Mucosa of stomach (tissue), 1 donor: ENCODE measurements around the gene PARP9.

Experiments
- H3K27me3 ChIP-seq: one replicate; pipeline ENCODE4 v1.7.0; 2013; ENCODE audit warnings: mild to moderate bottlenecking, low read length; ENCODE audit not compliant: control insufficient read depth, insufficient read depth
- H3K36me3 ChIP-seq: one replicate; pipeline ENCODE4 v1.7.0; 2013; ENCODE audit warnings: low read length; ENCODE audit not compliant: control insufficient read depth, insufficient read depth
- H3K4me1 ChIP-seq: one replicate; pipeline ENCODE4 v1.7.0; 2013; ENCODE audit warnings: mild to moderate bottlenecking, low read length; ENCODE audit not compliant: control insufficient read depth, insufficient read depth
- H3K4me3 ChIP-seq: one replicate; pipeline ENCODE4 v1.7.0; 2013; ENCODE audit warnings: low read length
- H3K9ac ChIP-seq: one replicate; pipeline ENCODE4 v1.7.0; 2013; ENCODE audit warnings: mild to moderate bottlenecking, low read length, moderate library complexity
- H3K9me3 ChIP-seq: one replicate; pipeline ENCODE4 v1.7.0; 2013; ENCODE audit warnings: mild to moderate bottlenecking, low read length, moderate library complexity; ENCODE audit not compliant: control insufficient read depth
- donor health status: Pancreatic carcinoma.

Gene PARP9

DNA sequence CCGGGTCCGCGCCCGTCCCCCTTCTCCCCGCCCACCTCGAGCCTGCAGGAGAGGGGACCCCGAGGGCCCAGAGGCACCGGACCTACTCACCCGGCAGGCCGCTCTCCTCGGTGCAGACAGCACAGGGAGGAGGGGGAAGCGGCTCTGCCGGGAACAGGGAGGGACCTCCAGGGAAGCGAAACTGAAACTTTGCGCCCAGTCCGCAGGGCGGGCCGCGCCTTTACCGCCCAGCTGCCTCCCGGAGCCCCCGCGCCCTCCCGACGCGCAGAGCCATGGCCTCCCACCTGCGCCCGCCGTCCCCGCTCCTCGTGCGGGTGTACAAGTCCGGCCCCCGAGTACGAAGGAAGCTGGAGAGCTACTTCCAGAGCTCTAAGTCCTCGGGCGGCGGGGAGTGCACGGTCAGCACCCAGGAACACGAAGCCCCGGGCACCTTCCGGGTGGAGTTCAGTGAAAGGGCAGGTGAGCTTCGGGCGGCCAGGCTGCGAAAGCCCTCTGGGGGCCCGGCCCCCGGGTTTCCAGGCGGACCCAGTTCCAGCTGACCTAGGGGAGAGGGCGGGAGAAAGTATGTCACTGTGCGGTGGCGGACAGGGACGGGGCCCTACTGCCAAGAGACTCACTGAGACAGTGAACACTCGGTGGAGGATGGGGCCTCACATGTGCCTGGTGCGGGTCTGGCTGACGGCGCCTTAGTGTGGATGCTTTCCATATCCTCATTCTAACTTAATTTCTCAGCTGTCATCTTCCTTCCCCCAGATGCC is at the start of gene PARP9, which contains the start of gene DTX3L:
Gene PARP9 (minus strand): TSS at position 146 of the 758 bp plus-strand sequence. CDS start 4,680 bp downstream, outside the sequence.
Gene DTX3L (plus strand): TSS at position 184 of the 758 bp plus-strand sequence. CDS start 89 bp downstream, at position 273.
- Histone ChIP-seq H3K27me3 (no peaks in the 10 kb centered on the region), H3K9me3 (no peaks in the 10 kb centered on the region), H3K4me1 (peaks cover 10% of the 10 kb centered on the region), H3K9ac (peak within 1 kb of the TSS; percentile 97), H3K36me3 (peaks cover 8% of the 10 kb centered on the region), H3K4me3 (peak within 1 kb of the TSS; percentile 33)

- Histone ChIP-seq H3K9me3 (no peaks in the 10 kb centered on the region), H3K36me3 (no peaks in the 10 kb centered on the region), H3K4me1 (no peaks in the 10 kb centered on the region), H3K4me3 (no peak overlapping the region), H3K27me3 (no peaks in the 10 kb centered on the region), H3K9ac (no peak overlapping the region)
These were observed 48.6 kb upstream of the PARP9 start for GRCh38 chr3:122612696-122613095.

GRCh38 chr3:122609798-122610559 is 45.9 kb upstream of the PARP9 start:
- Histone ChIP-seq H3K9ac (no peak overlapping the region), H3K4me3 (no peak overlapping the region), H3K9me3 (no peaks in the 10 kb centered on the region), H3K27me3 (no peaks in the 10 kb centered on the region), H3K4me1 (no peaks in the 10 kb centered on the region), H3K36me3 (no peaks in the 10 kb centered on the region)

DNA sequence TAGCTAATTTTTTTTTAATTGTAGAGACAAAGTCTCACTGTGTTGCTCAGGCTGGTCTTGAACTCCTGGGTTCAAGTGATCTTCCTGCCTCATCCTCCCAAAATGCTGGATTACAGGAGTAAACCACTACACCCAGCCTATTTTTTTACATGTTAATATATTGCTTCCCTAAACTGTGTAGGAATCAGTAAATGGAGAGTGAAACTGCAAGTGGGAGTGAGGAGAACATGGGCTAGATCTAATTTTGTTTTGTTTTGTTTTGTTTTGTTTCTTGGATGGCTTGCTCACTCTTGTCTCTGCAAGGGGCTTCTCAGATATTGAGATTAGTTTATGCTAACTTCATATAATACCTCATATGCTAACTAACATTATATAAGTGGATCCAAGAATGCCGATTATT is 44.8 kb upstream of the PARP9 start:
- H3K4me3 ChIP-seq = no peak overlapping the region
- no peaks in the 10 kb centered on the region for H3K9me3 ChIP-seq
- H3K4me1 ChIP-seq = no peaks in the 10 kb centered on the region
- H3K27me3 ChIP-seq = no peaks in the 10 kb centered on the region
- no peak overlapping the region for H3K9ac ChIP-seq
- H3K36me3 ChIP-seq = no peaks in the 10 kb centered on the region

DNA sequence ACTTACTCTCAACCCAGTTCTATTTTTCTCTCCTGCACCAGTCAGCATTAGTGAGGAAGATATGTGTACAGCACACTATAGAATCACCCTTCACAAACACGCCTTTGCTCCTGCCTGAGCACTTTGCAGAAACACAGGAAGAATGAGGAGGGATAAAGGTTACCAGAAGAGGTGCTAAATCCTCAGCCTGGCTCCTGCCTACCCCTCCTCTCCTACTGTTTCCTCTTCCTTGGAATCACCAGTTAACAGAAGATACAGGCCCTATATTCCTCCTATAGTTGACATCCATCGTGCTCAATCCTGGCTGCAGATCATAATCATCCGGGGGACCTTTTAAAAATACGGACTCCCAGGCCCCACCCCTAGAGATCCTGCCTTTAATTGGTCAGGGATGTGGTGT is 42.2 kb upstream of the PARP9 start:
- Histone ChIP-seq H3K4me1 (no peaks in the 10 kb centered on the region), H3K27me3 (no peaks in the 10 kb centered on the region), H3K4me3 (no peak overlapping the region), H3K36me3 (no peaks in the 10 kb centered on the region), H3K9me3 (no peaks in the 10 kb centered on the region), H3K9ac (no peak overlapping the region)

DNA sequence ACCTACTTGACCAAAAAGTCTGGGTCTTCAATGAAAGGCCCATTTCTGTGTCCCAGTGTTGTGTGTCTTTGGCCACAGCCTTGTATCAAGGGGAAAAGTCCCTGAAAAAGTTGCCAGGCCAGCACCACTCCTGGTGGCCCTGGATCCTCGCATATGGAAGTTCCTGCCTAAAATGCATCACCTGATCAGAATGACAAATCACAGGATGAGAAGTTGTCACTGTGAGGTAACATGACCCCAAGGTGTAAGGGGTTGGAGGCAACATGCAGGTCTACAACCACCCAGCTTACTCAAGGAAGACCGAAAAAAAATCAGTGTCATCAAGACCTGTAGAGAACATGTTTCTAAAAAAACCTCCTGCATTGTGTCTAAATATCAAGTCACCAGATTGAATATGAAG is 39.0 kb upstream of the PARP9 start:
- Histone ChIP-seq H3K36me3 (no peaks in the 10 kb centered on the region), H3K9me3 (no peaks in the 10 kb centered on the region), H3K27me3 (no peaks in the 10 kb centered on the region), H3K4me1 (peaks cover 4% of the 10 kb centered on the region), H3K4me3 (no peak overlapping the region), H3K9ac (no peak overlapping the region)

- Histone ChIP-seq H3K36me3 (no peaks in the 10 kb centered on the region), H3K9ac (no peak overlapping the region), H3K9me3 (no peaks in the 10 kb centered on the region), H3K27me3 (no peaks in the 10 kb centered on the region), H3K4me3 (no peak overlapping the region), H3K4me1 (peaks cover 4% of the 10 kb centered on the region)
These were observed 38.1 kb upstream of the PARP9 start for GRCh38 chr3:122602011-122602710.

DNA sequence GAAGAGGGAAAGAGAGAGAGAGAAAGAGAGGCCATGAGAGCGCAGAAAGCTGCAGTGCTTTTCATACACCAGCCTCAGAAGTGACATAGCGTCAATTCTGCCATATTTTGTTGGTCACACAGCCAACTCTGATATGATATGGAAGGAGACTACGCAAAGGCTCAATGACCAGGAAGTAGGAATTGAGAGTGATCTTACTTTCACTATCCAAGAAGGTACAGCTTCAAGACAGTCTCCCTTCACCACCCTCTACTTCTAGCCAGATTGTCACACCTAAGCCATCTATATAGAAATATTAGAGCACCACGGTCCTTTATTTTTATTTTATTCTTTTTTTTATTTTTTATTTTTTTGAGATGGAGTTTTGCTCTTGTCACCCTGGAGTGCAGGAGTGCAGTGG is 34.5 kb upstream of the PARP9 start:
- Histone ChIP-seq H3K36me3 (no peaks in the 10 kb centered on the region), H3K27me3 (no peaks in the 10 kb centered on the region), H3K4me3 (no peak overlapping the region), H3K9me3 (no peaks in the 10 kb centered on the region), H3K9ac (no peak overlapping the region), H3K4me1 (peaks cover 4% of the 10 kb centered on the region)

- H3K9me3 ChIP-seq = no peaks in the 10 kb centered on the region
- H3K27me3 ChIP-seq = no peaks in the 10 kb centered on the region
- no peak overlapping the region for H3K4me3 ChIP-seq
- peaks cover 4% of the 10 kb centered on the region for H3K4me1 ChIP-seq
- no peak overlapping the region for H3K9ac ChIP-seq
- H3K36me3 ChIP-seq = no peaks in the 10 kb centered on the region
These were observed 34.1 kb upstream of the PARP9 start for GRCh38 chr3:122598151-122598550.

GRCh38 chr3:122594025-122594424 is 29.9 kb upstream of the PARP9 start:
- peaks cover 4% of the 10 kb centered on the region for H3K4me1 ChIP-seq
- H3K4me3 ChIP-seq = no peak overlapping the region
- no peaks in the 10 kb centered on the region for H3K36me3 ChIP-seq
- no peak overlapping the region for H3K9ac ChIP-seq
- no peaks in the 10 kb centered on the region for H3K27me3 ChIP-seq
- H3K9me3 ChIP-seq = no peaks in the 10 kb centered on the region

- H3K36me3 ChIP-seq = no peaks in the 10 kb centered on the region
- H3K9me3 ChIP-seq = no peaks in the 10 kb centered on the region
- no peak overlapping the region for H3K9ac ChIP-seq
- H3K4me3 ChIP-seq = no peak overlapping the region
- no peaks in the 10 kb centered on the region for H3K27me3 ChIP-seq
- no peaks in the 10 kb centered on the region for H3K4me1 ChIP-seq
These were observed 26.5 kb upstream of the PARP9 start for GRCh38 chr3:122590610-122591009.

- Histone ChIP-seq H3K9ac (no peak overlapping the region), H3K27me3 (no peaks in the 10 kb centered on the region), H3K36me3 (no peaks in the 10 kb centered on the region), H3K4me1 (no peaks in the 10 kb centered on the region), H3K4me3 (no peak overlapping the region), H3K9me3 (no peaks in the 10 kb centered on the region)
These were observed 25.2 kb upstream of the PARP9 start for GRCh38 chr3:122589297-122589696.
